Thyroid gland (tissue), 4 donors: ENCODE results near the gene CBFA2T3.
"Not testable (repeated sequence)": the region's sequence is repeated elsewhere in the genome, so short reads cannot be mapped to it uniquely, and the experiment has no call there.

ENCODE experiments used
- POLR2A ChIP-seq, 2 donors: fragments of 450-650 bp; IDR thresholded peaks; one replicate each; pipeline ENCODE4 v1.6.1; 2017; ENCODE audit warnings: antibody characterized with exemption in 2 of 2, mild to moderate bottlenecking in 2 of 2, moderate library complexity in 1 of 2
- TF ChIP-seq, protein P1 (sequence below), 6 experiments: fragments of 200-600 bp in 3 of 6; fragments of 450-650 bp in 3 of 6; sonication (generic) in 3 of 6; IDR thresholded peaks; one replicate each; pipeline ENCODE4 v1.5.1; 2016 to 2019; ENCODE audit warnings: antibody characterized with exemption in 6 of 6, mild to moderate bottlenecking in 2 of 6, inconsistent platforms in 1 of 6, moderate library complexity in 1 of 6

DNA sequence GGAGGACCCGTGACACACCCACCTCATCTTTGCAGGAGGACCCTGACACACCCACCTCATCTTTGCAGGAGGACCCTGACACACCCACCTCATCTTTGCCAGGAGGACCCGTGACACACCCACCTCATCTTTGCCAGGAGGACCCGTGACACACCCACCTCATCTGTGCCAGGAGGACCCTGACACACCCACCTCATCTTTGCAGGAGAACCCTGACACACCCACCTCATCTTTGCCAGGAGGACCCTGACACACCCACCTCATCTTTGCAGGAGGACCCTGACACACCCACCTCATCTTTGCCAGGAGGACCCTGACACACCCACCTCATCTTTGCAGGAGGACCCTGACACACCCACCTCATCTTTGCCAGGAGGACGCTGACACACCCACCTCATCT, 31.8 kb upstream of the CBFA2T3 start:
- TF ChIP-seq, protein P1, sequence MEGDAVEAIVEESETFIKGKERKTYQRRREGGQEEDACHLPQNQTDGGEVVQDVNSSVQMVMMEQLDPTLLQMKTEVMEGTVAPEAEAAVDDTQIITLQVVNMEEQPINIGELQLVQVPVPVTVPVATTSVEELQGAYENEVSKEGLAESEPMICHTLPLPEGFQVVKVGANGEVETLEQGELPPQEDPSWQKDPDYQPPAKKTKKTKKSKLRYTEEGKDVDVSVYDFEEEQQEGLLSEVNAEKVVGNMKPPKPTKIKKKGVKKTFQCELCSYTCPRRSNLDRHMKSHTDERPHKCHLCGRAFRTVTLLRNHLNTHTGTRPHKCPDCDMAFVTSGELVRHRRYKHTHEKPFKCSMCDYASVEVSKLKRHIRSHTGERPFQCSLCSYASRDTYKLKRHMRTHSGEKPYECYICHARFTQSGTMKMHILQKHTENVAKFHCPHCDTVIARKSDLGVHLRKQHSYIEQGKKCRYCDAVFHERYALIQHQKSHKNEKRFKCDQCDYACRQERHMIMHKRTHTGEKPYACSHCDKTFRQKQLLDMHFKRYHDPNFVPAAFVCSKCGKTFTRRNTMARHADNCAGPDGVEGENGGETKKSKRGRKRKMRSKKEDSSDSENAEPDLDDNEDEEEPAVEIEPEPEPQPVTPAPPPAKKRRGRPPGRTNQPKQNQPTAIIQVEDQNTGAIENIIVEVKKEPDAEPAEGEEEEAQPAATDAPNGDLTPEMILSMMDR (IDR thresholded peaks at IDR 0.05): not testable (repeated sequence)
- TF ChIP-seq POLR2A (IDR thresholded peaks at IDR 0.05): not testable (repeated sequence)
